Measurements from ENCODE around the gene CUX1. TPM values are rescaled to one million over a fixed set of nuclear protein-coding genes. Genes with fewer than 3 reads are reported as not detected.

Gene CUX1
- total RNA-seq, 4 donors from 2014 or later: 42.8 to 59.0 (median 47.4) TPM

DNA sequence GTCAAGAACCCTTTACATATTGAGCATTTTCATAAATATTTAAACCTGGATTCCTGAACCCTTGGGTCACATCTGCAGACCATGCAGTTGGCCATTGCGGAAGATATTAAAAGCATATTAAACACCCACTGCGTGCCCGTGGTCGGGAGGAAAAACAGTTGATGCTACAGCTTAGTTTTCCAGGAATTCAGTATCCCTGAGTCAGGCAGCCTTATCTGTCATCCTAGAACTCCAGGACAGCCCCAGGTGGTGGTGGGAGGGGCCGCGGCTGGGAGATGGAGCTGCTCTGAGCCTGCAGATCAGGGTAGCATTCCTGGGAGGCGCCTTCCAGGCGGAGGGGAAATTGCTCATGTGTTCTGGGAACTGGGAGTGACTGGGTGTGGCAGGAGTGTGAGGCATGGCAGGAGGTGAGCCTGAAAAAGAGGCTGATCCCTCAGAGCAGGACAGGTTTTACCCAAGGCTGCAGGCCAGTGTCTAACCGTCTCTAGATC is 246.3 kb downstream of the CUX1 start:
- TF ChIP-seq, protein P1, sequence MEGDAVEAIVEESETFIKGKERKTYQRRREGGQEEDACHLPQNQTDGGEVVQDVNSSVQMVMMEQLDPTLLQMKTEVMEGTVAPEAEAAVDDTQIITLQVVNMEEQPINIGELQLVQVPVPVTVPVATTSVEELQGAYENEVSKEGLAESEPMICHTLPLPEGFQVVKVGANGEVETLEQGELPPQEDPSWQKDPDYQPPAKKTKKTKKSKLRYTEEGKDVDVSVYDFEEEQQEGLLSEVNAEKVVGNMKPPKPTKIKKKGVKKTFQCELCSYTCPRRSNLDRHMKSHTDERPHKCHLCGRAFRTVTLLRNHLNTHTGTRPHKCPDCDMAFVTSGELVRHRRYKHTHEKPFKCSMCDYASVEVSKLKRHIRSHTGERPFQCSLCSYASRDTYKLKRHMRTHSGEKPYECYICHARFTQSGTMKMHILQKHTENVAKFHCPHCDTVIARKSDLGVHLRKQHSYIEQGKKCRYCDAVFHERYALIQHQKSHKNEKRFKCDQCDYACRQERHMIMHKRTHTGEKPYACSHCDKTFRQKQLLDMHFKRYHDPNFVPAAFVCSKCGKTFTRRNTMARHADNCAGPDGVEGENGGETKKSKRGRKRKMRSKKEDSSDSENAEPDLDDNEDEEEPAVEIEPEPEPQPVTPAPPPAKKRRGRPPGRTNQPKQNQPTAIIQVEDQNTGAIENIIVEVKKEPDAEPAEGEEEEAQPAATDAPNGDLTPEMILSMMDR (IDR thresholded peaks at IDR 0.05; ENCODE audit: low read depth): no peak

DNA sequence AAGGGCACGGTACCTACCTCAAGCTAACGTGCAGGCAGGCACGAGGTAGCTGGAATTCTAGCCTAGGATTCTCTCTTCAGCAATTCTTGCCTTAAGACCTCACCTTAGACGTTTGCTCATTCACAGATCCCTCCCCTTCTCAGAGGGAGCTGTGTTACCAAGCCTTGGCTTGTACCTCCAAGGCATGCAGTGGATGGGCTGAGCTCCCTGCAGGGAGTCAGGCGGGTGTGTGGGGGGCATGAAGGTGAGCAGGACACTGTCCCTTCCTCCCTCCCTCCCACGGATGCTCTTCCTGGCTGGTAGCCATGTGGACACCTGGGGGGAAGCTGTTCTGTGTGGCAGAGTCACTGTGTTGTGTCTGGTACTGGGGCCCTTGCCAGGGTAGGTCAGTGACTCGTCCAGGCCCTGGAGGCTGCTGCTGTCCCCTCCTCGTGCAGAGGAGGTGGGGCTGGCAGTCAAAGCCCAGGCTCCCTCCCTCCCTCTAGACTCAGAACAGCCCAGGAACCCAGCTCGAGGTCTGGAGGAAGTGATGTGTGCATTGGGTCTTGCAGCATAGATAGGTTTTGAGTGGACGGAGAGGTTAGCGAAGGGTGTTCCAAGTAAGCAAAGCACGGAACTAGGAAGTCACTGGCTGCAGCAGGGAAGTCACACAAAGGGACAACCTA is 247.1 kb downstream of the CUX1 start:
- TF ChIP-seq, protein P1 (IDR thresholded peaks at IDR 0.05; ENCODE audit: low read depth): no peak

DNA sequence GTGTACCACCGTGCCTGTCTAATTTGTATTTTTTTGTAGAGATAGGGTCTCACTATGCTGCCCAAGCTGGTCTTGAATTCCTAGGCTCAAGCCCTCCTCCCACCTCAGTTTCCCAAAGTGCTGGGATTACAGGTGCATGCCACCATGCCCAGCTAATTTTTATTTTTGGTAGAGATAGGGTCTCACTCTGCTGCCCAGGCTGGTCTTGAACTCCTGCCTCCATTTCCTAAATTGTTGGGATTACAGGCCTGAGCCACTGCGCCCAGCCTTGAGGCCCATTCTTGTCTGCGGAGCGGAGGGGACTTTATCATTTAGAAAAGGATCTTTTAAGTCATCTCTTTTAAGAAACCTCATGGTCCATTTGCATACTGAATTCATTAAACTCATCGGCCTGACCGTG is 247.8 kb downstream of the CUX1 start:
- TF ChIP-seq, protein P1 (IDR thresholded peaks at IDR 0.05; ENCODE audit: low read depth): no peak

DNA sequence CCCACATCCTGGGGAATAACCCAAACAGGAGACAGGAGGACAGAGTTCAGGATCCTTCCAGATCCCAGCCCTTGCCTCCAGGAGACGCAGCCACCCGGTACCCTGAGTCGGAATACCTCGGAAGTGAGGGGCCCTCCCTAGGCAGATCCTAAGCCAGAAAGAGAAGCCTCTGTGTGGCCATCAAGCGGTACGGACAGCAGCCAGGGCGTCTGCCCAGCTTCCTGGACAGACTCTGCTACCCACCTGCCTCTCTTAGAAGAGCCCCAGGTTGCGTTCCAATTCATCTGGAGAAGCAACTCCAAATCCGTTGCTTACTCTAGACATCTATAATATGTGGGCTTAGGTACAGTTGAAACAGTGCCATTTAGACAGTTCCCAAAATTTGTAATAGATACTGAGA is 249.1 kb downstream of the CUX1 start:
- TF ChIP-seq, protein P1 (IDR thresholded peaks at IDR 0.05; ENCODE audit: low read depth): no peak

DNA sequence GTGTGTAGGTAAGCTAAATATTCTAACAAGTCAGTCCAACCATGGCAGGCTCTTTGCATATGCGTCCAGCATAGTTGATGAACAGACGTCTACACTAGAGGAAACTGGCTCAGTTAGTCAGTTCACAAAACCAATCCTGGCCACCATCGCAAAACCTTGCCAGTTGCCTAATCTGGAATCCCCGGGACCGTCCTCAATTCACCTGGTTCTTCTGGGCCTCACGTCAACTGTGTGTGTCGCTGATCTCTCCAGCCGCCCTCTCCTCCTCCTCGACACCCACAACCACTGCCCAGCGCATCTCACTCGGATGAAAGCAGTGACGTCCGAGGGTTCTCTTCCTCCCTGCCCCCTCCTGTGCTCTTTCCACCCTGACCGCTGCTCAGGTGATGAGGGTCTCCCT is 251.4 kb downstream of the CUX1 start:
- TF ChIP-seq, protein P1 (IDR thresholded peaks at IDR 0.05; ENCODE audit: low read depth): no peak

DNA sequence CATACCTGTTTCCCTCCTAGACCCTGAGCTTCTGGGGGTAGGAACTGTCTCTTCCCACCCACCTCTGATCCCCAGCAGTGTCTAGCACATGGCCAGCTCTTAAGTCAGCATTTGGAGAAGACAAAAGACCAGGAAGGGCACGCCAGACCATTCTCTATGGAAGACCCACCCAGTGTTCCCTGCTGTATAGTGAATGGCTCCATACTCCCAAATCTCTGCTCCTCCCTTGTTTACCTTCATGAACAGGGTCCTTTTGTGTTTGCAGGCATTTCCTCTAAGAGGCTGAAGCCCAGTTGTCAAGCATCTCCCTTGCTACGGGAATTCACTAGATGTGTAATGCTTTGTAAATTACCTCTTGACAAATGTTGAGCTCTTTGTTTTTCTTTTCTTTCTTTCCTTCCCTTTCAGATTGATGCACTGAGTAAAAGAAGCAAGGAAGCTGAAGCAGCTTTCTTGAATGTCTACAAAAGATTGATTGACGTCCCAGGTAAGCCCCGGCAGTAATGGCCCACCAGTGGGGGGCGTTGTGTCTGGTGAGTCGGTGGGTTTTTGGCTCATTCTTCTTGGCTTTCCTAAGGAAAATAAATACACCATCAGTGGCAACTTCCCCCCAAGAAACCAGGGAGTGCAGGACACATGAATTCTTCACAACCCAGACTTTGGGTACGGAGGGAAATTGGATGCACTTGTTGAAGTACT is 252.7 kb downstream of the CUX1 start:
- TF ChIP-seq, protein P1 (IDR thresholded peaks at IDR 0.05; ENCODE audit: low read depth): no peak

DNA sequence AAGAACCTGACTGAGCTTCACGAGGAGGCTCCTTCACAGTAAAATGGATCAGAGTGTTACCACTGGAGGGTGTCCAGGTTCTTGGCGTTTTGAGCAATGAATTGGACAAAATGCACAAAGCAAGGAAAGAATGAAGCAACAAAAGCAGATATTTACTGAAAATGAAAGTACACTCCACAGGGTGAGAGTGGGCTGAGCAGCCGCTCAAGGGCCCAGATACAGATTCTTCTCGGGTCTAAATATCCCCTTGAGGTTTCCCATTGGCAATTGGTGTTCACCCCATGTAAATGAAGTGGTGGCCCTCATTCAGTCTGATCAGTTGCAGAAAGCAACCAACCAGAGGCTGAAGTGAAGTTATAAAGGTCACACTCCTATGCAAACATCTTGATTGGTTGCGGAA is 254.6 kb downstream of the CUX1 start:
- TF ChIP-seq, protein P1 (IDR thresholded peaks at IDR 0.05; ENCODE audit: low read depth): no peak

Measured in subcutaneous adipose tissue (tissue), 4 donors.